ENCODE measurements around the gene UTP14A.

The UTP14A gene

DNA sequence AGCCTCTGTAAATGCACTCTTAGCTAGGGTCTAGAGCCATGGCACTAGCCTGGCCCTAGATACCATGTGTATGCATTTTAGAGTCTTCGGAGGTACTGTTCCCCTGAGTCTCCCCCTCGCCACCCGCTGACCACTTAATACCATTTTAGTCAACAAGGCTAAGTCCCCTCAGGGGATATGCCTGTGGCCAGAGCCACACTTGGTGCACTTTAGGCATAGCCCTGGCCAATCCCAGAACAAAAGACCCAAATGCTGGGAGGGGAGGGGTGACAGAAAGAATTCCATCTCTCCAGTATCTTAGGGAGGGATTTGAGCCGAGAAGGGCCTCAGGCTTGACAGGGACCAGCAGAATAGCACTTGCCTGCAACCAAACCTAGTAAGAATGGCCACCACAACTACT is 47.9 kb downstream of the UTP14A start:
- DNase-seq, result no peak

DNA sequence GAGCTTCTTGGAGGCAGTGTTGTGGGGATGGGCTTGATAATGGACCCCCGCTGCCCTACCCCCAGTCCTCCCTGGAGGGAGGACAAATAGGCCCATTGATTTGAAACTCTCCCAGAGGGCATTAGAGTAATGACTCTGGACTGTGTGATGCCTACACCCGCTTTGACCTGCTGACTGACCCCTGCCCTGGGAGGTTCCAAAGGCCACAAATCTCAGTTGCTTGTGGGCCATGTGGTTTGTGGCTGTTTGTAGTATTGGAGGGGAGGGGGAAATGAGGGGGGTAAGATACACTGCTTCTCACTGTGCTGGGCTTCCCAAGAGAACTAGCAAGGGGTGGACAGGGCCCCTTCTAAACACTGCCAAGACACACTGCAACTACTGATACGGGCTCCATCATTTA is 48.8 kb downstream of the UTP14A start:
- no peak for DNase-seq

GRCh38 chrX:129955682-129956081 is 49.7 kb downstream of the UTP14A start:
- no peak for DNase-seq

- no peak for DNase-seq
Observed at GRCh38 chrX:129956145-129956544, 50.2 kb downstream of the UTP14A start.

GRCh38 chrX:129956765-129957164 is 50.8 kb downstream of the UTP14A start:
- DNase-seq, result no peak

DNA sequence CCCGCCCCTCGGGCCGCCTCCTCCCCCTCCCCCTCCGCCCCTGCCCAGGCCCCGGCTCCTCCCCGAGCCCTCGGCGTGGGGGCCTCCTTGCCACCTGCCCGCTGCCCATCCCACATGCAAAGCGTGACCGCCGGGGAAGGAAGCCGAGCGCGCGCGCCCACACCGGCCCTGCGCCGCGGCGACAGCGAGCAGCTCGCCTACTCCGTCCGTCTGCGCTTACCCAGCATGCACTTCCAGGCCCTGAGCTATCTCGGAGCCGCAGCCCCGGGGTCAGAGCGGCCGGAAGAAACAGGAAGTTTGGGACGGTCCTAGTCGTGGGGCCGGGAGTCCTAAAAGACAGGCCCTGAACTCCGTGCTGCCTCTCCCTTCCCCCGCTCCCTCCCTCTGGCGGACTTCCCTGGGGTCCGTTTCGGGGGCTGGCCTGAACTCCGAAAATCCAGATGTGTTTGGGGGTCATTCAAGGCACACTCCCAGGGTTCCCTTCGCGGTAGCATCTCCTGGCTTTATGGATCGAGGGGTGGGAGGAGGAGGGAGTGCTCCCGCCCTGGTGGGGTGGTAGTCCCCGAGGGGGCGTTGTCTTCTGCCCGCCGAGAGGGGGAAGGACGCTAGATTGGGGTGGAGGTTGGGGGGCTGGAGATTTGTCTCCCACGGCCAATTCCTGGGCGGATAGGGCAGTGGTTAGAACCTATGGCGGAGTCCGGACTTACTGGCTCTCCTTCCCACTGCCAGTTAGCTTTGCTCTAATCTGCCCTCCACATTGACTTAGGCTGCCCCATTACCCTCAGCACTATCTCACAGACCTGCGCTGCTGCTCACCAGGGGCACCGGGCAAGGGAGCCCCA is 51.5 kb downstream of the UTP14A start:
- DNase-seq, result peak; percentile 58

DNA sequence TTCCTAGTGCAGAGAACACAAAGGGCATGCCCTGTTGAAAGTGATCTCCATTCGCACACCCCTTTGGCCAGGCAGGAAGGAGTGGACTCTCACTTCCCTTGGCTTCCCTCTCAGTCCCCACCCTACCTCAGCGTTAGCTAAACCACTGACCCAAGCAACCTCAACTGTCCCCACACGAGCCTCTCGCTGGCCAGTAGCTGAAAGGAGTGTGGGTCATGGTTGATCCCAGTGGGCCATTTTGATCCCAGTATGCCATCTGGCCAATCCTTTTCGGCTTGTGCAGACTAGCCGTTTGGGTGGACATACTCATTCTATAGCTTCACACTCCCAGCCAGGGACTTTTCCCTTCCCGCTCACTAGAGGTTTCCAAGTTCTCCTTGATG is 52.1 kb downstream of the UTP14A start:
- no peak for DNase-seq

- no peak for DNase-seq
Observed at GRCh38 chrX:129958814-129959492, 53.0 kb downstream of the UTP14A start.

DNA sequence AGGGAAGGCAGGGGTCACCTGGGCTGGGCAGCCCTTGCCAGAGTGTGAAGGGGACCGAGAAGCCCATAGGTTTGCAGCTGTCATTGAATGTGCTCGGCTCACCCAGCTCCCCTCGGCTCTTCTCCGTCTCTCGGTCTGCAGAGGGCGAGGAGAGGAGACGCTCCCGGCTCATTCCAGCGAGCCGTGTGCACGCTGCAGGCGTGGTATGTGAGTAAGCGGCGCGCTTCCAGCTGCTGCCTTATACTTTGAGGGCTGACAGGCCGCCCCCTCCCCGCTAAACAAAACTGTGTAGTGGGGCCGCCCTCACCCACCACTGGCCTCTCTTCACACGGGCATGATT is 53.5 kb downstream of the UTP14A start:
- DNase-seq, result no peak

DNA sequence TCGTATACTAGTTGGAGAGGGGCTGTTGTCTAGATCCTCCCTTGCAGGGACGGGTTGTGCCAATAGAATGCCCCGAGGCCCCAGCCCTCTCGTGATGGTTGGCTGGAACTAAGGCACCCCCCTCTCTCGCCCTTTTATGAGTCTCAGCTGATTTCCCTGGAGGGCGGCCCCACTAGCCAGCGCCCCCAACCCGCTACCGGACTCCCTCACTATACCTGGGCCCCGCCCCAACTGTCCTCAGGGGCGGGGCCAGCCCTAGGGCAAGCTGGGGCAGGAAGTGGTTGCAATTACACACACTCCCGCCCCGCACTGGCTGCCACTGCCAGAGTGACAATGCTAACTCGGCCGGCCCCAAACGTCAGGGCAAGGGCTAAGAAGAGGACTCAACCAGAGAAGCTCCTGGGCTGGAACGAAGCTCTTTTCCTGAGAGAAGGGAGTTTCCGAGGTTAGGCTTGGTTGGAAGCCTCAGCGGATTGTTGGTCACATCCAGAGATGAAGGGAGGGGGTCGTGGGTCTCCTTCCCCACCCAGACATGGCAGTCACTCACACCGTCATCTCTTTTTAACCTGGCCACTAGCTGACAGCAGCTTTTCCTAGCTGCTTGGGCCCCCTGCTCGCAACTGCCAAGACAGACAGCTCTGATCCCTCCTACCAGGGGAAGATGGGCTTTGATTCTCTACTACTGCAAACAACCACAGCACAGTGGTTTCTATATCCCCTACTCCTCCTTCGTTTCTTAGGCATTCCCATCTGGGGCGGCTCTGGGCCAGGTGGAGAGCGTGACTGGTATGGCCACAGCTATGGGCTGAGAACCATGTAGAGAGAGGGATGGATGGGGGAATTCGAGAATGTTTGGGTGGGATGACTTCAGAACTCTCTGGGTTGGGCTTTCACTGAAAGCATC is 55.5 kb downstream of the UTP14A start:
- peak; percentile 70 for DNase-seq

GRCh38 chrX:129963729-129964128 is 57.8 kb downstream of the UTP14A start:
- no peak for DNase-seq

DNA sequence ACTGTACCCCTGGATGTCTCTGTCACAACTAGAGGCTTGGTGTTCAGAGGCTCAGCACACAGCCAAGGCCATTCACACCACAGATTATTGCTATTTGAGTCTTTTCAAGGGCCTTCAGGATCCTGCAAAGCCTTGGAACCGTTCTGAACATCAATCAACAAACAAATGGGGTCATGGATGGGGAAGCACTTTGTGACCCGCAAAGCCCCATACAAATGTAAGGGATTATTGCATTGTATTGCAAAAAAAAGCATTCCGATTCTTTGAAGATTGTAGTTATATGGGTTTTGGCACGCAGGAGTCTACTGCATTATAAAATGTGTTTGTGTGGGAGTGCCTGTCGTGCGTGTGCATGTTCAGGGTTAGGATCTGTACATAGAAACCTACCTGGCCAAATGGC is 59.2 kb downstream of the UTP14A start:
- DNase-seq, result no peak

GRCh38 chrX:129968968-129969367 is 63.0 kb downstream of the UTP14A start:
- DNase-seq, result no peak

DNA sequence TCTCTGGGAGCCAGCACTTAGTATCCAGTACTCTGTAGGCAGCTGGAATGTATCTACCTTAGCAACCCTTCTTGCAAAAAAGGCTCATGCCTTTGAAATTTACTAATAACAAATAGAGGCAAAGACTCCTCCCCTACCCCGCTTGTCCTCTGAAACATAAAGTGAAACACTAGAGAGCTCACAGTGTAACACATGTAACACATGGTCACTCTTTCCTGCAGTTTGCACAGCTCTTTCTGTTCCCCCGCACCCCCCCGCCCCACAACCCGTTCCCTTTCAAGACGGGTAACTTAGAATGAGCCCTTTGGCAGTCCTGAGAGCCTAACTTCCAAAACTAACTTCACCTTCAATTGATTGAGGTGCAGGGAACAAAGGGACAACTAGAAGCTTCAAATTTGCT is 70.5 kb downstream of the UTP14A start:
- no peak for DNase-seq
